Natural killer cell (primary cell): ENCODE results near the gene PCDHGA1. TPM values are rescaled to one million over a fixed set of nuclear protein-coding genes. Genes with fewer than 3 reads are reported as not detected.
A peak's percentile ranks its signal among the peaks of the same experiment; 100 is the strongest.
"Not testable (repeated sequence)": the region's sequence is repeated elsewhere in the genome, so short reads cannot be mapped to it uniquely, and the experiment has no call there.

Experiments
- ATAC-seq, 3 donors: fragments of 150-1000 bp in 2 of 3; fragments of 200-7000 bp in 1 of 3; cut with Tn5 transposase; 1 replicate in 1 of 3; 2 replicates in 2 of 3; pipeline ENCODE4 v1.10.0; 2021; ENCODE audit warnings: mild to moderate bottlenecking in 2 of 3, moderate library complexity in 2 of 3
- DNase-seq, 2 donors: peaks; one replicate each; pipeline versions ENCODE4 v3.0.0 to v3.0.0-alpha.2; 2013 to 2021; ENCODE audit warnings: mixed read lengths in 1 of 2
- H3K27ac ChIP-seq: one replicate; pipeline ENCODE4 v1.5.1; 2013; ENCODE audit warnings: mild to moderate bottlenecking, low read length
- H3K27me3 ChIP-seq: one replicate; pipeline ENCODE4 v1.6.1; 2013; ENCODE audit warnings: low read length; ENCODE audit not compliant: control insufficient read depth, insufficient read depth
- H3K36me3 ChIP-seq: one replicate; pipeline ENCODE4 v1.6.1; 2013; ENCODE audit warnings: low read length; ENCODE audit not compliant: control insufficient read depth, insufficient read depth
- H3K4me1 ChIP-seq: one replicate; pipeline ENCODE4 v1.6.1; 2013; ENCODE audit warnings: low read length; ENCODE audit not compliant: control insufficient read depth, insufficient read depth
- H3K4me3 ChIP-seq: one replicate; pipeline ENCODE4 v1.5.1; 2013; ENCODE audit warnings: low read length
- H3K9me3 ChIP-seq: one replicate; pipeline ENCODE4 v1.6.1; 2013; ENCODE audit warnings: low read length; ENCODE audit not compliant: control insufficient read depth, insufficient read depth
- H3K27ac Mint-ChIP-seq, 2 donors: one replicate each; pipeline ENCODE4 v1.8.0; 2022; ENCODE audit warnings: mild to moderate bottlenecking in 2 of 2, mixed read lengths in 2 of 2, moderate library complexity in 1 of 2
- H3K27me3 Mint-ChIP-seq, 2 donors: one replicate each; pipeline ENCODE4 v1.8.0; 2022; ENCODE audit warnings: low read depth in 2 of 2, mixed read lengths in 2 of 2
- H3K36me3 Mint-ChIP-seq: one replicate; pipeline ENCODE4 v1.8.0; 2022; ENCODE audit warnings: mixed read lengths
- H3K4me1 Mint-ChIP-seq, 2 donors: one replicate each; pipeline ENCODE4 v1.8.0; 2022; ENCODE audit warnings: mixed read lengths in 2 of 2
- H3K4me3 Mint-ChIP-seq: one replicate; pipeline ENCODE4 v1.8.0; 2022; ENCODE audit warnings: mild to moderate bottlenecking, moderate library complexity, mixed read lengths
- H3K9me3 Mint-ChIP-seq, 2 donors: one replicate each; pipeline ENCODE4 v1.8.0; 2022; ENCODE audit warnings: mixed read lengths in 2 of 2
- CTCF ChIP-seq: fragments of 200-600 bp; IDR thresholded peaks from one replicate; pipeline ENCODE4 v1.8.0; 2022; ENCODE audit warnings: antibody characterized with exemption
- WGBS: methylation state at CpG from one replicate; pipeline ENCODE4 v1.1.7; 2013; ENCODE audit warnings: missing lambda C conversion rate; ENCODE audit not compliant: insufficient coverage; 5-methylcytosine and 5-hydroxymethylcytosine counted together
- intact Hi-C: fragments of 100-400 bp; cut with micrococcal nuclease; formaldehyde crosslinking; loops from one replicate; pipeline ENCODE4 v1.14.2; 2022
- total RNA-seq, 4 donors: library from RNA; stranded (reverse); fragments of 120-200 nt in 1 of 4; gene quantifications; one replicate each; pipeline versions ENCODE4 v1.2.3 to v1.2.4, GENCODE V29; 2013 to 2022

PCDHGA1 gene
- total RNA-seq, 3 donors from 2014 or later (not counting 1 experiment from before 2014, with no cell fraction given), result not detected

DNA sequence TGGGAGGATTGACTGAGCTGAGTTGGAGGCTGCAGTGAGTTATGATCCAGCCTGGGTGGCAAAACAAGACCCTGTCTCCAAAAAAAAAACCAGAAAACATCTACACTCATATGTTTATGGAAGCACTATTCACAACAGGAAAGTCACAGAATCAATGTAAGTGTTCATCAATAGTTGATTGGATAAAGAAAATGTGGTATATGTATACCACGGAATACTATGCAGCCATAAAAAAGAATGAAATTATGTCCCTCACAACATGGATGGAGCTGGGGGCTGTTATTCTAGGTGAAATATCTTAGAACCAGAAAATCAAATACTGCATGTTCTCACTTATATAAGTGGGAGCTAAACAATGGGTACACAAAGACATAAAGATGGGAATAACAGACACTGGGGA is 23.7 kb upstream of the PCDHGA1 start:
- Mint-ChIP-seq H3K9me3 (peaks cover 7 to 23% of the 10 kb centered on the region in 2 donors), H3K36me3 (peaks cover 48% of the 10 kb centered on the region), H3K4me3 (no peak overlapping the region), H3K27me3 (no peaks in the 10 kb centered on the region), H3K4me1 (peaks cover 0 to 2% of the 10 kb centered on the region in 2 donors), H3K27ac (no peak overlapping the region)
- no peak for TF ChIP-seq CTCF
- WGBS, result no CpG with 5 or more reads among the region's 1 CpG
- no peaks in the 10 kb centered on the region for H3K36me3 ChIP-seq
- no peak for ATAC-seq
- no peak overlapping the region for H3K4me3 ChIP-seq
- no peak overlapping the region for H3K27ac ChIP-seq
- no peaks in the 10 kb centered on the region for H3K4me1 ChIP-seq
- no peaks in the 10 kb centered on the region for H3K27me3 ChIP-seq
- intact Hi-C loops, result no loop called here
- DNase-seq, result no peak
- peaks cover 66% of the 10 kb centered on the region for H3K9me3 ChIP-seq

DNA sequence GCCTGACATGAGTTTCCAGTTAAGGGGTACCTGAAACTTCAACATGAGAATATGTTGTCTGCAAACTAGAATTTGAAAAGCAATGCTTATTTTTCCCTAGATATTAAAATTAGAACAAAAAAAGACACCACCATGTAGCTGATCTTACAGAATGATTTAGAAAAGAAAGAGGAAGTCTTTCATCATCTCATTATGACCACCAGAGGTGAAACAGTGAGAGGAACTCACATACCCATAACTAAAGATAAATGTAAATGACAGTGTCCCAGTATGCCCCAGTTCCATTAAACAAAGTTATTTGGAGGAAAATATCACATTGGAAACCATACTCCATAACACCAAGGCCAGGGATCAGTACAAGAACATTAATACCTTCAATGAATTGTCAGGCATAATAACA is 16.6 kb upstream of the PCDHGA1 start:
- Mint-ChIP-seq H3K9me3 (peaks cover 19 to 40% of the 10 kb centered on the region in 2 donors), H3K4me3 (no peak overlapping the region), H3K27ac (no peak overlapping the region), H3K36me3 (peaks cover 60% of the 10 kb centered on the region), H3K27me3 (no peaks in the 10 kb centered on the region), H3K4me1 (peaks cover 11 to 17% of the 10 kb centered on the region in 2 donors)
- Histone ChIP-seq H3K4me3 (no peak overlapping the region), H3K27ac (no peak overlapping the region), H3K9me3 (peaks cover 53% of the 10 kb centered on the region), H3K27me3 (no peaks in the 10 kb centered on the region), H3K36me3 (no peaks in the 10 kb centered on the region), H3K4me1 (no peaks in the 10 kb centered on the region)
- TF ChIP-seq CTCF, result no peak
- intact Hi-C loops, result no loop called here
- DNase-seq, result no peak
- ATAC-seq, result no peak

- H3K4me3 ChIP-seq, DNase-seq, intact Hi-C loops, H3K27ac Mint-ChIP-seq, H3K36me3 ChIP-seq, H3K27me3 ChIP-seq, H3K27me3 Mint-ChIP-seq, ATAC-seq, H3K4me3 Mint-ChIP-seq, H3K27ac ChIP-seq: not testable (repeated sequence)
- H3K4me1 ChIP-seq, result peaks cover 12% of the 10 kb centered on the region
- H3K9me3 ChIP-seq, result peaks cover 65% of the 10 kb centered on the region
- peaks cover 72% of the 10 kb centered on the region for H3K36me3 Mint-ChIP-seq
- H3K4me1 Mint-ChIP-seq, result peaks cover 31 to 41% of the 10 kb centered on the region in 2 donors
- H3K9me3 Mint-ChIP-seq, result peaks cover 26 to 43% of the 10 kb centered on the region in 2 donors
- WGBS, result 100% methylated on average over 3 of the region's 4 CpGs
Observed at GRCh38 chr5:141316963-141317362, 13.4 kb upstream of the PCDHGA1 start.

DNA sequence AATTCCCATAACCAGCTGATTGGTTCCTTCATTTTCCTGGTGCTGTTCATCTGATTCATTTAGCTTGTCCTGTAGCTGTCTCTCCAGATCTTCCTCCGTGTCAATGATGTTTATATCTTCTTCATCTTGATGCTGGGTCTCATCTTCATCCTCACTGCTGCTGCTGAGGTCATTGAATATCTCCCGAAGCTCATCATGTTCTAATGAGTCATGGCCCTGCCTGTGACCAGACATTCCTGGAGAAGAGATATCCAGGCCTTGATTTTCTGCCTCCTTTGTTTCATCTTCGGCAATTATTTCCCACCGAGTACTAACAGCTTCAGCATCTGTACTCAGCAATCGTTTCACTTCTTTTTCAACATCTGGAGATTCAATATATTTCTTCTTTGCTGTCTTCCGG is 11.1 kb upstream of the PCDHGA1 start:
- 96% methylated on average over 6 of the region's 6 CpGs for WGBS
- Mint-ChIP-seq H3K9me3 (peaks cover 21 to 32% of the 10 kb centered on the region in 2 donors), H3K4me1 (peaks cover 31 to 41% of the 10 kb centered on the region in 2 donors), H3K4me3 (peak overlapping the region; percentile 99), H3K36me3 (peaks cover 64% of the 10 kb centered on the region), H3K27me3 (no peaks in the 10 kb centered on the region), H3K27ac (peak overlapping the region; percentile 100)
- no peak for DNase-seq
- H3K27me3 ChIP-seq, result no peaks in the 10 kb centered on the region
- intact Hi-C loops, result no loop called here
- no peak for ATAC-seq
- TF ChIP-seq CTCF, result no peak
- no peak overlapping the region for H3K27ac ChIP-seq
- no peak overlapping the region for H3K4me3 ChIP-seq
- peaks cover 53% of the 10 kb centered on the region for H3K9me3 ChIP-seq
- peaks cover 12% of the 10 kb centered on the region for H3K4me1 ChIP-seq
- peaks cover 7% of the 10 kb centered on the region for H3K36me3 ChIP-seq
